Measurements from ENCODE around the gene ARGLU1.
A peak's percentile ranks its signal among the peaks of the same experiment; 100 is the strongest.
"Not testable (repeated sequence)": the region's sequence is repeated elsewhere in the genome, so short reads cannot be mapped to it uniquely, and the experiment has no call there.

Gene ARGLU1, protein sequence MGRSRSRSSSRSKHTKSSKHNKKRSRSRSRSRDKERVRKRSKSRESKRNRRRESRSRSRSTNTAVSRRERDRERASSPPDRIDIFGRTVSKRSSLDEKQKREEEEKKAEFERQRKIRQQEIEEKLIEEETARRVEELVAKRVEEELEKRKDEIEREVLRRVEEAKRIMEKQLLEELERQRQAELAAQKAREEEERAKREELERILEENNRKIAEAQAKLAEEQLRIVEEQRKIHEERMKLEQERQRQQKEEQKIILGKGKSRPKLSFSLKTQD

DNA sequence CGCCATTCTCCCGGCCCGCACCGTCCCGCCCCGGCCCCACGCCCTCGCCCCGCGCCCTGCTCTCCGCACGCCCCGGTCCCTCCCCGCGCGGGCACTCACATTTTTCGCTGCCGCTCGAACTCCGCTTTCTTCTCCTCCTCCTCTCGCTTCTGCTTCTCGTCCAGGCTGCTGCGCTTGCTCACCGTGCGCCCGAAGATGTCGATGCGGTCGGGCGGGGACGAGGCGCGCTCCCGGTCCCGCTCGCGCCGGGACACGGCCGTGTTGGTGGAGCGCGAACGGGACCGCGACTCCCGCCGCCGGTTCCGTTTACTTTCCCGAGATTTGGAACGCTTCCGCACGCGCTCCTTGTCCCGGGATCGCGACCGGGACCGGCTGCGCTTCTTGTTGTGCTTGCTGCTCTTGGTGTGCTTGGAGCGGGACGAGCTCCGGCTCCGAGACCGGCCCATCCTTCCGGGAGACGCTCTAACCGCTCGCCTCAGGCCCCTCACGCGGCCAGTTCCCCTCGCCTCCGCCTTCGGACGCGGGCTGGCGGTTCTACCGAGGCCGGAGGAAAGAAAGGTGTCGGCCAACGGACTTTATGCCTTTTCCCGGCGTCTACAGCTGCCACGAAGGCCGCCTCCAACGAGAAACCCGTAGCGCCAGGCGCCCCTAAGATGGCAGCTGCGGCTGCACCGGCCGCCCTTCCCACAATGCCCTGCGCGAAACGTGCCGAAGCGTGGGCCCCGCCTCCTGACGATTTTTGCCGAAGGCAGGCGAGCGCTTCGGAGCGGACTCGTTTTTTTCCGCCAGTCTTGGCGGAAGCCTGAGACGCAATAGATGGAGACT lies at the start of gene ARGLU1:
Gene ARGLU1, minus strand, starts transcription at position 664 of the 825 bp plus-strand sequence. Its CDS starts 218 bp downstream, at position 446.
- peak; percentile 90 for DNase-seq

DNA sequence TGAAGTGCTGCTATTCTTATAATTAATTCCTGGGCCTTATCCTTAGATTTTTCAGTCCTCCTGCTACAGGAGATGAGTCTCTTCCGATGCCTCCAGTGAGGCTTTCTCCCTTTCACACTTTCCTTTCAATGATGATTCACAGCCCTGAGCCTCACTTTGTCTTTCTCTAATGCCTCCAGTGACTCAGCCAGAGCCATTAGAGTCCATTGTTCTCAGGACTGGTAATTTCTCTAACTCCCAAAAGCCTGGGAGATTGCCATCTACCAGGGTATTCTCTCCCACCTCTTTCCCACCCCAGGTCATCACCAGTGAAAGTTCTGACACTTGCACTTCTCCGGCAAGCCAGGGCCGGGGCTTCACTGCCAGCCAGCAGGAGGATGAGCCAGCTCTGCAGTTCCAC lies 49.6 kb upstream of the ARGLU1 start:
- DNase-seq = no peak

DNA sequence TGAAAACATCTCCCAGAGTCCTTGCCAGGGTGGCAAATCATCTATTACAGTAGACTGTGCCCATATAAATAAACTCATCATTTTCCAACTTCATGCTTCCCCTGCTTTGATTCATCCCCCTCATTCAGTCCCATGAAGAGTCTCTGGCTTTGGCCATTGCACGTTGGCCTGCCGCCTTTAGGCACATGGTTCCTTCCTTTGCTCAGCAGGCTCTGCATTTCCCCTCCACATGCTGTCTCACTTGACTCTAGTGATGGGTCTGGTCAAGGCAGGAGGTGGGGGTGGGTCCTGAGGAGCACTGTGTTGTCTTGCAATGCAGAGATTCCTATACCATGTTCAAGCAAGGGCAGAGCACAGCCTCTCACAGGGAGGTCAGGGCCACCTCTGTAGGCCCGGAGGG lies 48.8 kb upstream of the ARGLU1 start:
- no peak for DNase-seq

DNA sequence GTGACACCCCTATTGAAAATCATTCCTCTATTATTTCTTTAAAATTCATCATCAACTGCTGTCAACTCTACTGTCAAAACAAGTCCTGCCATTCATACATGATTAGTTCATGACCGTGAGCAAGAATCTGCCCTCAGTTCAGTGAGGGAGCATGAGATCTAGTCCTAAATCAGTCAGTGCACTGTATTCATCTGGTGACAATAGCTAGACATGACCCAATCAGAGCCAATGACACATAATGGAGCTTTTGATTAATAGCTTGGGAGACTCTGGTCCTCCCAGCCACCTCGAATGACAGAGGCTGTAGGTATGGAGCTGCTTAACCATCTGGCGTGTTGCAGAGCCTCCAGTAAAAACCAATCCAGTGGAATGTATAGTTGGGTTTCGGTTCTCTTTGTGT lies 46.9 kb upstream of the ARGLU1 start:
- DNase-seq = no peak

DNA sequence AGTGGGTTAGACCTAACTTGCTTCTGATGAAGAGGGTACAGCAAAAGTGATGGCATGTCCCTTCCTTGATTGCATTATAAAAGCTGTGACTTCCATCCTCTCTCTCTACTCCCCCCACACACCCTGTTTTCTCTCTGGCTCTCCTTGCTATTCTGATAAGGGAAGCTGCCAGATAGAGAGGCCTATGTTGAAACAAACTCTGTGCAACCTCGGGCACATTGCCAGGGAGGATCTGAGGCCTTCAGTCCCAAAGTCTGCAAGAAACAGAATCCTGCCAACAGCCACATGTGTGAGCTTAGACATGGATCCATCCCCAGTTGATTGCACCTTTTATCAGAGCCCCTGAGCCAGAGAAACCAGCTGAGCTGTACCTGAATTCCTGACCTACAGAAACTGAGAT lies 44.8 kb upstream of the ARGLU1 start:
- DNase-seq = no peak

DNA sequence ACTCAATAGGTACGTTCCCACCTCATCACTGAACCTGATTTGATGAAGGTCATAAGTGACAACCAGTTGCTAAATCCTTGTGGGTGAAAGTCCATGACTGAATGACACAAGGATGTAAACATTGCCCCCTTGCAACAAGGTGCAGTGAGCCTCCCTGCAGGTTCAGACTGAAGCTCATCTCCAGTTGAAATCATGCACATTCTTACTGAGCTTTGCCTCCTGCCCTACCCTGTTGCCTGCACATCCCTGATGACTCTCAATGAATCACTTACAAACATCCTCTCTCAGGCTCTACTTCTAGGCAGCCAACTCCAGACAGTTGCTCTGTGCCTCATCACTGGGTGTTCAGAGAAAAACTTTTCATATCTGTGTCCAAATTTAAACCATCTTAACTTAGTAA lies 42.5 kb upstream of the ARGLU1 start:
- DNase-seq = no peak

DNA sequence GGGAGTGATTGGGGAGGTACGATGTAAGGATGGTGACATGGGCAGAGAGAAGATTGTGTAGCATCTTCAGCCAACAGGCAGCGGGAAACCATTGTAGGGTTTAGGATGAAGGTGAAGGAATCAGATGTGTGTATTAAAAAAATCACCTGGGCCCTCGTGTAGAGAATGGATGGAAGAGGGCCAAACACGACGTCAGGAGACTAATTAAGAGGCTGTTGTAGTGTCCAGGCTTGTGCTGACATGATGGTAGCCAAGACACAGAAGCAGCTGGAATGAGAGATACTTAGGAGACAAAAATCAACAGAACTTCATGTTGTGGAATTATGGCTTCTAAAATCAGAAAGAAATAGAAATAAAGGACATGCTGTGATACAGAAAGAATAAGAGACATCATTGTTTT lies 41.2 kb upstream of the ARGLU1 start:
- no peak for DNase-seq

DNA sequence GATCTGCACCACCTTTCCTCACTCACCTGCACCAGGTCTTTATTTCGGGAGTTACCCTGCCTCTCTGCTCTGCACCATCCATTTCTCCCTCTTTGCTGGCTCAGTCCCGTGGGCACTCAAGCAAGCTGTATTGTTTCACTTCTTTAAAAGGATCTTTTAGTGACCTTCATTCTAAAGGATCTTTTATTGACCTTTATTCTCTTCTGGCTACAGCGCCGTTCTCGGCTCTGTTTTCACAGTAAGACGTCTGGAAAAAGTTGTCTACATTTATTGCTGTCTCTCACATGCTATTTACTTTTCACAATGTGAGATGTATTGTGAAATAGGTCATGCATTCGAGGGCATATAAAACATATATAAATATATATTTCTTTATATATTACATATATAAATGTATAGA lies 35.6 kb upstream of the ARGLU1 start:
- no peak for DNase-seq

DNA sequence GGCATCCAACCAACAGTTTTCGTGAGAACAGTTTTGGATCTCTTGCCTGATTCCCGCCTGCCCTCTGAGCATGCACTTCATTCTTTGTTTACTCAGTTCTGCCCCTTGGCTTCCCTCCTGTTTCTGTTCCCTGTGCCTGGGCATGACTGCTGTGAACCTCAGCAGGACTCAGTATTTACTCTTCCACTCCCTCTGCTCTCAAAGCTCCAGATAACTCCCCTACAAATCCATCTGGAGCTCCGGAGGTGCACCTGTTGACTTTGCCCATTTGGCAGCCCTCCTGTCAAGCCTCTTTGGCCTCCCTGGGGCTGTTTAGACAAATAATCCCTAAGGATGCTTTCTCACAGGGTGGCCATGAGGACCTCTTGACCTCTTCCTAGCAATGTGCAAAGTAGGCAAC lies 34.2 kb upstream of the ARGLU1 start:
- DNase-seq = no peak

DNA sequence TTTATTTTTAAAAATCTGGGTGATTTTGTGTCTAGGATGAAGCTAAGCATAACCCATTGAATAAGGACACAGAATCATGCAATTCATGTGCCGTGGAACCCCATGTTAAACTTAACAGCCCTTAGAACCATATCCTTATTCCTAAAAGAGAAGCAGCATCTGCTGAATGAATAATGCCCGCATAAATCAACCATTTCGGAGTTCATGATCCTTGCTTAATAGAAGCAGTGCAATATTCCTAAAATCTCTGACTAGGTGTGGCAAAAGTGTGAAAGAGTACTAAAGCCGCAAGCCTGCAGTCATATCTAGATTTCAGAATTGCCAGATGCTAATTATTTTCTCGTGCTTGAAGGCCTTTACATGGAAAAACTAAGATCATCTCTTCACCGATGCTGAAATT lies 33.6 kb upstream of the ARGLU1 start:
- DNase-seq = no peak

DNA sequence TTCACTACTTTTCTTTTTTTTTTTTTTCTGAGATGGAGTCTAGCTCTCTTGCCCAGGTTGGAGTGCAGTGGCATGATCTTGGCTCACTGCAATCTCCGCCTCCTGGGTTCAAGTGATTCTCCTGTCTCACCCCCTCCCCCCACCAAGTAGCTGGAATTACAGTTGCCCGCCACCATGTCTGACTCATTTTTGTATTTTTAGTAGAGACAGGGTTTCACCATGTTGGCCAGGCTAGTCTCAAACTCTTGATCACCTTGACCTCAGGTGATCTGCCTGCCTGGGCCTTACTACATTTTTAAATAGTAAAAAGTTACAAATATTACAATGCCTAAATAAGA lies 32.8 kb upstream of the ARGLU1 start:
- not testable (repeated sequence) for DNase-seq

DNA sequence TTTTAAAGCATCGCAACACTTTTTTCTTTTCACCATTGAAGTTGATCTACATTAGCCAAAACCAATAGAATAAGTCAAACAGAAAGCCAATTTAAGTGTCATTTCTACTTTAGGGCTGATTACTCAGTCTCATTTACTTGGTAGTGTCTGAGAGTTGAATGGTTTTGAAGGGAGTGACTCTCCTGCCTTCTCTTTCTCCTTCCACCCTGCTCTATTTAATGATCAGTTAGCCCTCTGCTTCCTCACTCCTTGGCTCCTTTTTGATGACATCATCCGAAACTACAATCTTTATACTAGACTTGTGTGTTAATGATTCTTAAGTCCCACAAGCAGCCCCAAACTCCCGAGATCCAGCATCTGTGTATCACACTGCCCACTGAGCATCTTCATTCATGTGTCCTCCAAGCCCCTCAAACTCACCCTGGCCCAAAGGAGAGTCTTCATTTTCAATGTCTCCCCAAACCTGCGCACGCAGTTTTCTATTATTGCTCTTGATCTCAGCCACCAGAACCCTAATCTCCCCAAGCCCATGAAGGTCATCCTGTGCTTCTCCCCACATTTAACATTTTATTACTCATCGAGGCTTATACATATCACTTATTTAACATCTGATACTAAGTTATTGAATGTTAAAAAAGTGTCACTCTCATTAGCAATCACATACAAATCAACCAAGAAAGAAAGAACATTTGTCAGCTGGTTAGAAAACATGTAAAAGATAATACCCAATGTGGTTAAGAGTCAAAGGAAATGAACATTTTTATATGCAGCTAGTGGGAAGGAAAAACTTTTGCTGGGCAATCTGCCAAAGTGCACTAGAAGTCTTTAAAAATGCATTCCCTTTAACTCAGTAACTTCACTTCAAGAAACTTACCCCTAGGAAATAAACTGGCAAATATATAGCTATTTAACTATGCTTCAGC lies 32.2 kb upstream of the ARGLU1 start:
- DNase-seq = peak; percentile 8

DNA sequence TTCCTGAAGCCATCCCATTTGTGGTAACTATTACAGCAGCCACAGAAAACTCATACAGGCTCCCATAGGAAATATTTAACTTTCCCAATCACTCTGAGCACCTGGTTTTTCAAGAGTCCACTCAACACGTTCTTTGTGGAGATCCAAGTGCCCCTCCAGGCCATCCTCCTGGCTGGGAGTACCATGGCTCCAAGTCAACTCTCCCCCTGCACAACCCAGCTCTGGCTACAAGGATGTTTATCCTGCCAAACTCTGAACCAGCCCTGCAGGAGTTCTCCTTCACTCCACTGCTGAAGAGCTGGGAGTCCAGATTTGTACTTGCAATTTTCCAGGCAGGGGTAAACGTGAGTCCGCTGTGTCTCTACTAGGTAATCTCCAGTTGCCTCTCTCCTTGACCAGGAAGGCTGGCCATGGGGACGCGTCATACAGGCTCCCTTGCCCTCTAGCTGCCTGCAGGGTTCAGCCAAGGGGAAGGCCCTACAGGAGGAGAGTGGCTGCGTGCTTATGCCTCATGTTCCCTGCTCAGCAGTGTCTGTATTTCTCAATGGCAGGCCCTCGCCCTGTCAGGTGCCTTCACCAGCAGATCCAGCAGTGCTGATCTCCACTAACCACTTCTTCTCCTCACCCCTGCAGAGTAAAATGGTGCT lies 29.9 kb upstream of the ARGLU1 start:
- no peak for DNase-seq

DNA sequence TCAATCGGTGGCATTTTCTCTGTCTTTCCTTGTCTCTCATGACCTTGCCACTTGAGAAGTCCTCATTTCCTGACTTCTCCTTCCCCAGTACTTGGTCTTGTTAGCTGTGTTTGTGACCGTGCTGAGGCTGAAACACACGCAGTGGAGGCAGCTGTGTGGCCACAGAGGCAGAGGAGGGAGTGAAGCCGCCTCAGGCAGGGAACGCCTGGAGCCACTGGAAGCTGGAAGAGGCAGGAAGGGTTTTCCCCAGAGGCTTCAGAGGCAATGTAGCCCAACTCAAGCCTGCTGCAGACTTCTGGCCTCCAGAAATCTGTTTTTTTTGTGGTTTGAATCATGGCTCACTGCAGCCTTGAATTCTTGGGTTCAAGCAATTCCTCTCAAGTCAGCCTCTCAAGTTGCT lies 29.2 kb upstream of the ARGLU1 start:
- DNase-seq = no peak

DNA sequence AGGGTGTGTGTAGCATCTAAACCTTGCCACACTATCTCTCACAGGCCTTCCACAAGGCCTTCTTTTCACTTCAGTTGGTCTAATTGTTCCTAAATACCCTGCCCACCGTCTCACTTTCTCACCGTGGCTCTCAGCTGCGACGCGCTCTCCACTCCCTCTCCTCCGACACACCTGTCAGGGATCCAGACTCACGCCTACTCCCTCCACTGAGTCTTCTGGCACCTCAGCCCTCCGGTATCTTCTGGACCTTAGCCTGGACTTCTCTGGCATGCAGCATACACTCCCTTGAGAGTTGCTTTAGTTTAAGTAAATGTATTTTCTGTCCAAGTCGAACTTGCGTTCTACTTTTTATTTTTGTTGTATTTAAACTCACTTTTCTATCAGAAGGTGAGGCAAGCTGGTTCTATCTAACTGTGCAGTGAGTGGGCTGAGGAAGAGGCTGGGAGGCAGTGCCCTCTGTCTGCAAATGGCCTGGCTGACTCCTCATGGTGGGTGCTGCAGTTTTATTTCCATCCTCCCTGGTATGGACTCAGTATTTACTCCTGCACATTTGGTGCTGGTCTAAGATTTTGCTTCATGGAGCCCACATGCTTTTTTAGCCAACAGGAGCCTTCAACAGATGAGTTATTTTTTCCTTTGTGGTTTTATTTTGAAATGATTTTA lies 28.5 kb upstream of the ARGLU1 start:
- DNase-seq = no peak

DNA sequence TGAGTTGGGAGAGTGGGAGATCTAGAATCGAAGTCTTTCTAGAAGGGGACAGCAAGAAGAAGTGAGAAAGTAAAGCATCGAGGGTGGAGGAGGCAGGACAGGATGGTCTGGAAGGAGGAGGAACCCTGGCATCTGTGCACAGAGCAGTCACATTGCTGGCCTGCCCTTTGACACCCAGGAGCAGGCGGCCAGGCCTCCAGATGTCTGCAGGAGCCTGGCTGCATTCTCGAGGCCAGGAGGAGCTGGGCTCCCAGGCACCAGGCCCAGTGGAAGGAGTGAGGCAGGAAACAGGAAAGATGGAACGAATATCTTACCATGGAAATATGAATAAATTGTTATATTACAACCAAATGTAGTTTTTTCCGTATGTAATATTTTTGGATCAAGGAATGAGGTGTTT lies 27.7 kb upstream of the ARGLU1 start:
- no peak for DNase-seq

DNA sequence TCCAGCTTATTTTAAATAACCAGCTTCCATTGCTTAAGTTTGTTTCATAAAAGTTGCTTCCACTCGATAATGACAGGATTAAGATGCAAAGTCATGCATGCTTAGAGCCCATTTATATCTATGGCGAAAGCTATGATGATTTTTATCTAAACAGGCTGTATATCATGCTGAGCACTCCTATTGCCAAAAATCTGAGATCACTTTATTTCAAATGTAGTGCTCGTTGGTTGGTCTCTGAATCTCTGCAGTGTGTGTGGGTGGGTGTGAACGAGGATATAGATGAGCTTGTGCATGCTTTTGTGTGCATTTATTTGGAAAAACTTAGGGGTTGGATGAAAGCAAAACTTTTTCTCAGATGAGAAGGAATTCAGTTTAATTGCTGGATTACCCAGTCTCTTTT lies 27.0 kb upstream of the ARGLU1 start:
- DNase-seq = no peak

DNA sequence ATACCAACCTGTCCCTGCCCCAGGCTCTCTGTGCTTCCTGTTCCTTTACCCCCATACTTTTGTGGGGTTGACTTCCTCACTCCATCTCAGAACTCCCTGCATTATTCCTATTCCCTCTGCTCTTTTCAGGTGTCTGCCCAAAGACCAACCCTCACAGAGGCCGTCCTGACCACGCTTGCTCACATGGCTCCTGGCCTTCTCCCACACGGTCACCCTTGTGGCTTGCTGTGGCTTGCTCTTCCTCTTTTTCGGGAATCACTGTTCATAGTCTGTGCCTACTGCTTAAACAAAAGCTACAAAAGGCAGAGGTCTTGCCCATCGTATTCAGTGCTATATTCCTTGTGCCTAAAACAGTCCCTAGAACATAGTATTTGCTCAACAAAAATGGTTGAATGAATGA lies 25.2 kb upstream of the ARGLU1 start:
- DNase-seq = peak; percentile 3

DNA sequence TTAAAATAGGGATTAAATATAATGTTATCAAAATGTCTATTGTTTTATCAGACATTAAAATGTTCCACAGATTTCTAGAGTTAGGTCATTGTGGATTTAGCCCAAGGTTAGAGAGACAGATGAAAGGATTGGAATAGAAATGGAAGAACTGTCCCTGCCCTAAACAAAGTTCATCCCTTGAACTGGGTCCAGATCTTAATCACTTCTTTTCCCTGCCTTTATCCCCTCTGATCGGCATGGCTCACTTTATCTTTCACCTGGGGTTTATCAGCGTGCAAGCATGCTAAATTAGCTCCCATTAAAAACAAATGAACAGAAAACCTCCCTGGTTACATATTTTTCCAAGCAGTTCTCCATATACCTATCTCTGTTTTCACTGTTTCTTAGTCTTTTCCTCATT lies 23.4 kb upstream of the ARGLU1 start:
- DNase-seq = no peak

DNA sequence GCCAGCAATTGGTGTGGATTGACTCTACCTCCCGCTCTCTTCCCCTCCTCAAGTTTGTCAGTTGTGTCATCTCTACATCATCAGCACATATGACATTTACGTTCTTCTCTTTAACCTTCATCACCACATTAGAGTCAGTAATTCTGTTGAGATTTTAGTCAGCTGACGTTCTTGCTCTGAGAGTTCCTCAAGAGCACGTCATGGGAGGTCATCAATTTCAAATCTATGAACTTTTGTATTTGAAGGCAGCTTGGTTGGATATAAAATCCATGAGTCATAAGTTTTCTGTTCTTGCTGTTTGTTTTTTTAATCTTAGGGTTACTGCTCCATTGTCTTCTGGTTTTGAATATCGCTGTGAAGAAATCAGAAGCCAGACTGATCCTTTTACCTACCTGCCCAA lies 21.8 kb upstream of the ARGLU1 start:
- DNase-seq = no peak

DNA sequence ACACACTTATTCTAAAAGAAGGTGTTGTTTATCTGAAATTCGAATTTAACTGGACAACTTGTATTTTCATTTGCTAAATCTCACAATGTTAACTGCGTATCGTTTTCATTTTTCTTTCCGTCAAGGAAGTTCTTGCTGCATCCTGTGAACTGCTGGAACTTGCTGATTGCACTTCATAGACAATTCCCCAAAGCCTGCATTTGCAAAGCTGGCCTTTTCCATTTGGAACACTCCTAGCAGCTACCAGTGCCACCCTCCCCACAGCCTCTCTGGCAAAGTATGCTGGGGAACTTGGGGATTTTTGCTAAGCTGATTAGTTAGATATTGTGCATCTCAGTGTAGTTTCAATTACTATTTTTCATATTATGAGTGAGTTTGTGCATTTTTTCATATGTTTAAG lies 20.4 kb upstream of the ARGLU1 start:
- no peak for DNase-seq

DNA sequence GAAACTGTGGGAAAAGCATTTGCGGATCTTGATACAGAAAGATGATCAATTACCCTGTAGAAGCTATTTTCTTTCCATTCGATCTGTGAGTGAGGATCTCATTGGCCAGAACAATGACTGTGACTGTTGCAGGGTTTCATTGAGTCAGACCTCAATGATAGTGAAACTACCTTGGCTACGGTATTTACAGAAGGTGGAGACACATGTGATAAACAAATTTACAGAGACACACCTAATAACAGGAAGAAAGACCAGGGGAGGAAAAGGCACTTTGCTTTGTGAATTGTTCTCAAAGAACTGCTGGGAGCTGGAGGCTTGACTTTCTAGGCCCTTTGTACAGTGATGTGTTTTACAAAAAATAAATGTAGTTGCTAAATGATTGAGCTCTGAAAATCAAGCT lies 19.9 kb upstream of the ARGLU1 start:
- DNase-seq = no peak
